Right lobe of liver (tissue), 4 donors: ENCODE results near the gene DNAJC27.

Source experiments
- POLR2A ChIP-seq: fragments of 450-650 bp; IDR thresholded peaks from one replicate; pipeline ENCODE4 v1.6.1; 2017; ENCODE audit warnings: antibody characterized with exemption, mild to moderate bottlenecking
- TF ChIP-seq, protein P1 (sequence below), 4 donors: fragments of 200-600 bp in 3 of 4; fragments of 450-650 bp in 1 of 4; IDR thresholded peaks; one replicate each; pipeline versions ENCODE4 v1.5.1 to v1.8.0; 2016 to 2022; ENCODE audit warnings: antibody characterized with exemption in 4 of 4, mild to moderate bottlenecking in 2 of 4
- donor health status: DM: no; HTN: no; CAD: no.
- donor health status: DM: no; HTN: no; CAD: no.
- donor health status: DM: no; HTN: yes; CAD: no.

DNA sequence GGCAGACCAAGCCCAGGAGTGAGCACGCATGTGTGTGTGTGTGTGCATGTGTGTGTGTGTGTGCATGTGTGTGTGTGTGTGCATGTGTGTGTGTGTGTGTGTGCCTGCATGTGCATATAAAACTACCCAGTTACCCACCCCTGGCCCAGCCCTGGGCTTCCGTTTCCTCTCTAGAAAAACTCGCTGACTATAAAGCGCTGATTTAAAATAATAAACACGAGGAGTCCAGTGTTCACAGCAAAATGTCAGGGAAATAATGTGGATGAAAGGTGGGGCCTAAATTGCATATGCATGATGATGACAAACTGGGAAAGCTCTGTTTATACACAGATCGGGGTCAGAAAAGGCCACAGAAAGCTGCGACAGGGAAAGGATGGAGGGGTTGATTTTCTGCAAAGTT, 59.2 kb downstream of the DNAJC27 start:
- TF ChIP-seq, protein P1, sequence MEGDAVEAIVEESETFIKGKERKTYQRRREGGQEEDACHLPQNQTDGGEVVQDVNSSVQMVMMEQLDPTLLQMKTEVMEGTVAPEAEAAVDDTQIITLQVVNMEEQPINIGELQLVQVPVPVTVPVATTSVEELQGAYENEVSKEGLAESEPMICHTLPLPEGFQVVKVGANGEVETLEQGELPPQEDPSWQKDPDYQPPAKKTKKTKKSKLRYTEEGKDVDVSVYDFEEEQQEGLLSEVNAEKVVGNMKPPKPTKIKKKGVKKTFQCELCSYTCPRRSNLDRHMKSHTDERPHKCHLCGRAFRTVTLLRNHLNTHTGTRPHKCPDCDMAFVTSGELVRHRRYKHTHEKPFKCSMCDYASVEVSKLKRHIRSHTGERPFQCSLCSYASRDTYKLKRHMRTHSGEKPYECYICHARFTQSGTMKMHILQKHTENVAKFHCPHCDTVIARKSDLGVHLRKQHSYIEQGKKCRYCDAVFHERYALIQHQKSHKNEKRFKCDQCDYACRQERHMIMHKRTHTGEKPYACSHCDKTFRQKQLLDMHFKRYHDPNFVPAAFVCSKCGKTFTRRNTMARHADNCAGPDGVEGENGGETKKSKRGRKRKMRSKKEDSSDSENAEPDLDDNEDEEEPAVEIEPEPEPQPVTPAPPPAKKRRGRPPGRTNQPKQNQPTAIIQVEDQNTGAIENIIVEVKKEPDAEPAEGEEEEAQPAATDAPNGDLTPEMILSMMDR (IDR thresholded peaks at IDR 0.05), result no peak
- TF ChIP-seq POLR2A, result no peak
